HepG2 (cell line): ENCODE results near the gene SNED1. TPM values are rescaled to one million over a fixed set of nuclear protein-coding genes. Genes with fewer than 3 reads are reported as not detected.

Experiments
- HNRNPL ChIP-seq: fragments of 200-400 bp; formaldehyde crosslinking; IDR thresholded peaks from 2 replicates; pipeline ENCODE4 v1.6.1; 2017; ENCODE audit warnings: mild to moderate bottlenecking, low read depth, low read length
- HOXA3 ChIP-seq: sonication (generic); formaldehyde crosslinking; IDR thresholded peaks from 2 replicates; pipeline ENCODE4 v1.5.0; 2020; ENCODE audit warnings: missing genetic modification reagents
- MTA1 ChIP-seq: sonication (generic); formaldehyde crosslinking; IDR thresholded peaks from 2 replicates; pipeline ENCODE4 v1.4.0; 2020; ENCODE audit warnings: missing genetic modification reagents, mild to moderate bottlenecking, borderline replicate concordance
- REPIN1 ChIP-seq: sonication (generic); formaldehyde crosslinking; IDR thresholded peaks from 2 replicates; pipeline ENCODE4 v1.8.0; 2022; ENCODE audit warnings: missing genetic modification reagents, low read depth, mild to moderate bottlenecking, borderline replicate concordance
- SP1 ChIP-seq, 2 experiments: fragments of 450-650 bp in 1 of 2; sonication (generic) in 1 of 2; formaldehyde crosslinking in 1 of 2; IDR thresholded peaks; 2 replicates each; pipeline versions ENCODE4 v1.4.0 to v1.6.1; 2016 to 2020; ENCODE audit warnings: missing genetic modification reagents in 1 of 2
- THAP11 ChIP-seq: IDR thresholded peaks from 2 replicates; pipeline ENCODE4 v1.6.1; 2016; ENCODE audit warnings: missing biosample characterization, missing genetic modification reagents
- WIZ ChIP-seq: sonication (generic); formaldehyde crosslinking; IDR thresholded peaks from 2 replicates; pipeline ENCODE4 v1.5.1; 2020; ENCODE audit warnings: mild to moderate bottlenecking, missing genetic modification reagents
- ZFP36L1 ChIP-seq: sonication (generic); formaldehyde crosslinking; IDR thresholded peaks from 2 replicates; pipeline ENCODE4 v1.8.0; 2022; ENCODE audit warnings: mild to moderate bottlenecking, missing genetic modification reagents, moderate library complexity
- ZMYM3 ChIP-seq: sonication (generic); formaldehyde crosslinking; IDR thresholded peaks from 2 replicates; pipeline ENCODE4 v1.5.1; 2020; ENCODE audit warnings: mild to moderate bottlenecking, missing genetic modification reagents
- ZMYM4 ChIP-seq: sonication (generic); formaldehyde crosslinking; IDR thresholded peaks from 2 replicates; pipeline ENCODE4 v1.8.1; 2023; ENCODE audit warnings: mild to moderate bottlenecking, missing genetic modification reagents
- ZNF768 ChIP-seq: sonication (generic); formaldehyde crosslinking; IDR thresholded peaks from 2 replicates; pipeline ENCODE4 v1.4.0; 2020; ENCODE audit warnings: missing genetic modification reagents
- polyA plus RNA-seq, 8 experiments: library from polyadenylated mRNA; depleted of rRNA in 3 of 8; stranded (reverse) in 7 of 8; unstranded in 1 of 8; fragments of >200 nt; fragmentation: Illumina TruSeq in 4 of 8; extraction: Trizol in 4 of 8; gene quantifications; 2 replicates each; pipeline versions ENCODE4 v1.2.1 to v1.2.3, GENCODE V29; 2011 to 2016; ENCODE audit warnings: low read depth in 4 of 8, missing spikeins in 1 of 8, mixed read lengths in 1 of 8; ENCODE audit not compliant: insufficient read depth in 1 of 8
- total RNA-seq, 5 experiments: library from RNA; depleted of rRNA; stranded (reverse); fragments of >200 nt; fragmentation: Illumina TruSeq; extraction: Trizol; gene quantifications; 2 replicates each; pipeline ENCODE4 v1.2.3, GENCODE V29; 2016; ENCODE audit warnings: low read depth in 1 of 5
- TF ChIP-seq, protein P1 (sequence below): IDR thresholded peaks from 2 replicates; pipeline ENCODE4 v1.6.1; 2012; ENCODE audit warnings: low read length, improper control_type of control experiment
- TF ChIP-seq, protein P2 (sequence below): sonication (generic); formaldehyde crosslinking; conservative IDR thresholded peaks from 2 replicates; pipeline ENCODE4 v1.4.0; 2020; ENCODE audit warnings: mild to moderate bottlenecking, missing genetic modification reagents, moderate library complexity
- TF ChIP-seq, protein P3 (sequence below): sonication (generic); formaldehyde crosslinking; IDR thresholded peaks from 2 replicates; pipeline ENCODE4 v1.5.0; 2020; ENCODE audit warnings: missing genetic modification reagents
- TF ChIP-seq, protein P4 (sequence below): sonication (generic); formaldehyde crosslinking; IDR thresholded peaks from 2 replicates; pipeline ENCODE4 v1.5.0; 2020; ENCODE audit warnings: mild to moderate bottlenecking, missing genetic modification reagents, moderate library complexity
- TF ChIP-seq, protein P5 (sequence below): sonication (generic); formaldehyde crosslinking; IDR thresholded peaks from 2 replicates; pipeline ENCODE4 v1.4.0; 2020; ENCODE audit warnings: mild to moderate bottlenecking, missing genetic modification reagents

Gene SNED1
- total and polyA plus RNA-seq, 2 of the 13 experiments (the other 11 are each of a cell fraction or from before 2014, with no cell fraction given): 0.15 to 0.65 TPM

DNA sequence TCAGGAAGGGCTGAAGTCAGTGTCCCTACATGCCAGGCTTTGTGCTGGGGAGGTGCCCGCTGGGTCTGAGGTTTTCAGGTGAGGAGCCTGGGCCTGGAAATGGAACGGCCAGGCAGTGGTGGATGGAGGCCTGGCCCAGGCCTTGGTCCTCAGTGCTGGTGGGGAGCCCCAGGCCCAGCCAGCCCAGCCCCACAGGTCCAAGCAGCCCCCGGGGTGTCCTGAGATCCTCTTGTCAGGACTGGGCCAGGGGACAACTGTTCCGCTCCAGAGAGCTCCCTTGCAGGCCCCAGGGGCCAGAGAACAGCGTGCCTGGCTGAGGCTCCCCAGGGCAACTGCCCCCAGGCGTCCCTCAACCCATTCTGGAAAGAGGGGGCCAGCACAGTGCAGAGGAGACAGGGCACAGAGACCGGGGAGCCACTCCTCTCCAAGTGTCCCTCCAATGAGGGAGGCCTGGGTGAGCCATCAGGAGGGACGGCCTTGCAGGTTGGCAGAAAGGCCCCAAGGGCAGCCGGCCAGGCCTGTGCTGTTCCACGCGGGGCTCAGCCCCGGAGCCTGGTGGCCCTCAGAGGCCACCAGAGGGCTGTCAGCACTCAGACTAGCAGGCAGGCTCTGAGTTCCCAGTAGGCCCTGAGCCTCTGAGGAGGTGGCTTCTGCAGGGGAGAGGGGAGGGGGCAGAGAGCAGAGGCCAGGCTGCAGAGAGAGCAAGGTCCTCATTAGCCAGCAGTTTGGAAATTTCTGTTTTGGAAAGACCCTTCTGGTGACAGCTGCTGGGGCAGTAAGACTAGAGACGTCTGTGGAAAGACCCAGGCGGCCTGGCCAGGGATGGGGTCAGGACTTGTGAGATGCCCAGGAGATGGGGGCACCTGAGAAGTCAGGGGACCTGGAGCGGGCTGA, 29.4 kb upstream of the SNED1 start (continued):
- TF ChIP-seq REPIN1 (no peak), ZMYM3 (peak; percentile 66), ZMYM4 (peak; percentile 67), ZNF768 (CRISPR knock-in tag) (peak; percentile 64; the same call in 1 of the 2 replicates), WIZ (CRISPR knock-in tag) (no peak), MTA1 (CRISPR knock-in tag) (peak; percentile 90; the same call in 1 of the 2 replicates), HOXA3 (CRISPR knock-in tag) (peak; percentile 16; the same call in 1 of the 2 replicates), SP1 (IDR thresholded peaks at IDR 0.05) (no peak), SP1 (CRISPR knock-in tag; IDR thresholded peaks at IDR 0.05) (no peak; the same call in 1 of the 2 replicates), HNRNPL (peak; percentile 95), THAP11 (0 out of 2 replicates have a peak, but pooled peaks have one; percentile 36), ZFP36L1 (CRISPR knock-in tag) (no peak)
- TF ChIP-seq, protein P1, sequence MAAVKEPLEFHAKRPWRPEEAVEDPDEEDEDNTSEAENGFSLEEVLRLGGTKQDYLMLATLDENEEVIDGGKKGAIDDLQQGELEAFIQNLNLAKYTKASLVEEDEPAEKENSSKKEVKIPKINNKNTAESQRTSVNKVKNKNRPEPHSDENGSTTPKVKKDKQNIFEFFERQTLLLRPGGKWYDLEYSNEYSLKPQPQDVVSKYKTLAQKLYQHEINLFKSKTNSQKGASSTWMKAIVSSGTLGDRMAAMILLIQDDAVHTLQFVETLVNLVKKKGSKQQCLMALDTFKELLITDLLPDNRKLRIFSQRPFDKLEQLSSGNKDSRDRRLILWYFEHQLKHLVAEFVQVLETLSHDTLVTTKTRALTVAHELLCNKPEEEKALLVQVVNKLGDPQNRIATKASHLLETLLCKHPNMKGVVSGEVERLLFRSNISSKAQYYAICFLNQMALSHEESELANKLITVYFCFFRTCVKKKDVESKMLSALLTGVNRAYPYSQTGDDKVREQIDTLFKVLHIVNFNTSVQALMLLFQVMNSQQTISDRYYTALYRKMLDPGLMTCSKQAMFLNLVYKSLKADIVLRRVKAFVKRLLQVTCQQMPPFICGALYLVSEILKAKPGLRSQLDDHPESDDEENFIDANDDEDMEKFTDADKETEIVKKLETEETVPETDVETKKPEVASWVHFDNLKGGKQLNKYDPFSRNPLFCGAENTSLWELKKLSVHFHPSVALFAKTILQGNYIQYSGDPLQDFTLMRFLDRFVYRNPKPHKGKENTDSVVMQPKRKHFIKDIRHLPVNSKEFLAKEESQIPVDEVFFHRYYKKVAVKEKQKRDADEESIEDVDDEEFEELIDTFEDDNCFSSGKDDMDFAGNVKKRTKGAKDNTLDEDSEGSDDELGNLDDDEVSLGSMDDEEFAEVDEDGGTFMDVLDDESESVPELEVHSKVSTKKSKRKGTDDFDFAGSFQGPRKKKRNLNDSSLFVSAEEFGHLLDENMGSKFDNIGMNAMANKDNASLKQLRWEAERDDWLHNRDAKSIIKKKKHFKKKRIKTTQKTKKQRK: no peak
- TF ChIP-seq, protein P2, sequence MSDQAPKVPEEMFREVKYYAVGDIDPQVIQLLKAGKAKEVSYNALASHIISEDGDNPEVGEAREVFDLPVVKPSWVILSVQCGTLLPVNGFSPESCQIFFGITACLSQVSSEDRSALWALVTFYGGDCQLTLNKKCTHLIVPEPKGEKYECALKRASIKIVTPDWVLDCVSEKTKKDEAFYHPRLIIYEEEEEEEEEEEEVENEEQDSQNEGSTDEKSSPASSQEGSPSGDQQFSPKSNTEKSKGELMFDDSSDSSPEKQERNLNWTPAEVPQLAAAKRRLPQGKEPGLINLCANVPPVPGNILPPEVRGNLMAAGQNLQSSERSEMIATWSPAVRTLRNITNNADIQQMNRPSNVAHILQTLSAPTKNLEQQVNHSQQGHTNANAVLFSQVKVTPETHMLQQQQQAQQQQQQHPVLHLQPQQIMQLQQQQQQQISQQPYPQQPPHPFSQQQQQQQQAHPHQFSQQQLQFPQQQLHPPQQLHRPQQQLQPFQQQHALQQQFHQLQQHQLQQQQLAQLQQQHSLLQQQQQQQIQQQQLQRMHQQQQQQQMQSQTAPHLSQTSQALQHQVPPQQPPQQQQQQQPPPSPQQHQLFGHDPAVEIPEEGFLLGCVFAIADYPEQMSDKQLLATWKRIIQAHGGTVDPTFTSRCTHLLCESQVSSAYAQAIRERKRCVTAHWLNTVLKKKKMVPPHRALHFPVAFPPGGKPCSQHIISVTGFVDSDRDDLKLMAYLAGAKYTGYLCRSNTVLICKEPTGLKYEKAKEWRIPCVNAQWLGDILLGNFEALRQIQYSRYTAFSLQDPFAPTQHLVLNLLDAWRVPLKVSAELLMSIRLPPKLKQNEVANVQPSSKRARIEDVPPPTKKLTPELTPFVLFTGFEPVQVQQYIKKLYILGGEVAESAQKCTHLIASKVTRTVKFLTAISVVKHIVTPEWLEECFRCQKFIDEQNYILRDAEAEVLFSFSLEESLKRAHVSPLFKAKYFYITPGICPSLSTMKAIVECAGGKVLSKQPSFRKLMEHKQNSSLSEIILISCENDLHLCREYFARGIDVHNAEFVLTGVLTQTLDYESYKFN (CRISPR knock-in tag): peak; percentile 77
- TF ChIP-seq, protein P3, sequence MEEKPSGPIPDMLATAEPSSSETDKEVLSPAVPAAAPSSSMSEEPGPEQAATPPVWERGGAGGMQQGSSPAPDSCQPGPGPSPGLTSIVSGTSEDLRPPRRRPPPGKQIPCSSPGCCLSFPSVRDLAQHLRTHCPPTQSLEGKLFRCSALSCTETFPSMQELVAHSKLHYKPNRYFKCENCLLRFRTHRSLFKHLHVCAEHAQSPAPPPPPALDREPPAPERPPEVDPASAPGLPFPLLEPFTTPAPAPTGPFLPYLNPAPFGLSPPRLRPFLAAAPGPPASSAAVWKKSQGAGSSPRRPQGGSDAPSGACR (CRISPR knock-in tag): 0 out of 2 replicates have a peak, but pooled peaks have one; percentile 61
- TF ChIP-seq, protein P4, sequence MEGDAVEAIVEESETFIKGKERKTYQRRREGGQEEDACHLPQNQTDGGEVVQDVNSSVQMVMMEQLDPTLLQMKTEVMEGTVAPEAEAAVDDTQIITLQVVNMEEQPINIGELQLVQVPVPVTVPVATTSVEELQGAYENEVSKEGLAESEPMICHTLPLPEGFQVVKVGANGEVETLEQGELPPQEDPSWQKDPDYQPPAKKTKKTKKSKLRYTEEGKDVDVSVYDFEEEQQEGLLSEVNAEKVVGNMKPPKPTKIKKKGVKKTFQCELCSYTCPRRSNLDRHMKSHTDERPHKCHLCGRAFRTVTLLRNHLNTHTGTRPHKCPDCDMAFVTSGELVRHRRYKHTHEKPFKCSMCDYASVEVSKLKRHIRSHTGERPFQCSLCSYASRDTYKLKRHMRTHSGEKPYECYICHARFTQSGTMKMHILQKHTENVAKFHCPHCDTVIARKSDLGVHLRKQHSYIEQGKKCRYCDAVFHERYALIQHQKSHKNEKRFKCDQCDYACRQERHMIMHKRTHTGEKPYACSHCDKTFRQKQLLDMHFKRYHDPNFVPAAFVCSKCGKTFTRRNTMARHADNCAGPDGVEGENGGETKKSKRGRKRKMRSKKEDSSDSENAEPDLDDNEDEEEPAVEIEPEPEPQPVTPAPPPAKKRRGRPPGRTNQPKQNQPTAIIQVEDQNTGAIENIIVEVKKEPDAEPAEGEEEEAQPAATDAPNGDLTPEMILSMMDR (CRISPR knock-in tag): peak; percentile 88
- TF ChIP-seq, protein P5, sequence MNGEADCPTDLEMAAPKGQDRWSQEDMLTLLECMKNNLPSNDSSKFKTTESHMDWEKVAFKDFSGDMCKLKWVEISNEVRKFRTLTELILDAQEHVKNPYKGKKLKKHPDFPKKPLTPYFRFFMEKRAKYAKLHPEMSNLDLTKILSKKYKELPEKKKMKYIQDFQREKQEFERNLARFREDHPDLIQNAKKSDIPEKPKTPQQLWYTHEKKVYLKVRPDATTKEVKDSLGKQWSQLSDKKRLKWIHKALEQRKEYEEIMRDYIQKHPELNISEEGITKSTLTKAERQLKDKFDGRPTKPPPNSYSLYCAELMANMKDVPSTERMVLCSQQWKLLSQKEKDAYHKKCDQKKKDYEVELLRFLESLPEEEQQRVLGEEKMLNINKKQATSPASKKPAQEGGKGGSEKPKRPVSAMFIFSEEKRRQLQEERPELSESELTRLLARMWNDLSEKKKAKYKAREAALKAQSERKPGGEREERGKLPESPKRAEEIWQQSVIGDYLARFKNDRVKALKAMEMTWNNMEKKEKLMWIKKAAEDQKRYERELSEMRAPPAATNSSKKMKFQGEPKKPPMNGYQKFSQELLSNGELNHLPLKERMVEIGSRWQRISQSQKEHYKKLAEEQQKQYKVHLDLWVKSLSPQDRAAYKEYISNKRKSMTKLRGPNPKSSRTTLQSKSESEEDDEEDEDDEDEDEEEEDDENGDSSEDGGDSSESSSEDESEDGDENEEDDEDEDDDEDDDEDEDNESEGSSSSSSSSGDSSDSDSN: peak; percentile 79
